ENCODE measurements around the gene PRKCZ. TPM values are rescaled to one million over a fixed set of nuclear protein-coding genes. Genes with fewer than 3 reads are reported as not detected.

The PRKCZ gene
- total and polyA plus RNA-seq, 2 of the 4 experiments (the other 2 are of a cell fraction) = 2.0 to 3.5 TPM

- CTCF ChIA-PET = no interaction called here
- intact Hi-C loops (cut with micrococcal nuclease) = no loop called here
- BruUV-seq (replicated peaks) = no TSS peak
Observed at GRCh38 chr1:2112280-2112701, 62.1 kb downstream of the PRKCZ start.

More at GRCh38 chr1:2112280-2112701, 62.1 kb downstream of the PRKCZ start:
- Histone ChIP-seq H2BK20ac (ENCODE audit: low read depth, low read length) (no peak overlapping the region), H3K18ac (ENCODE audit: low read depth, low read length) (no peak overlapping the region), H3K9me1 (ENCODE audit: insufficient read depth, low read length) (no peaks in the 10 kb centered on the region), H3K79me1 (ENCODE audit: low read depth in 1 of 2, low read length in 2 of 2) (no peaks in the 10 kb centered on the region), H2BK5ac (ENCODE audit: low read depth, low read length, poor library complexity, severe bottlenecking) (no peak overlapping the region), H2AK9ac (replicated peaks; ENCODE audit: low read depth, low read length, poor library complexity) (no peak overlapping the region), H3K56ac (ENCODE audit: extremely low read depth, insufficient read depth, low read length) (no peak overlapping the region), H3K9ac (ENCODE audit: low read depth, low read length) (no peak overlapping the region), H2BK15ac (ENCODE audit: low read depth, low read length) (no peak overlapping the region), H2BK120ac (ENCODE audit: low read depth, low read length) (no peak overlapping the region), H4K91ac (ENCODE audit: insufficient read depth, low read depth, low read length) (no peak overlapping the region), H3K4me1 (ENCODE audit: control insufficient read depth, insufficient read depth, low read length) (peaks cover 1% of the 10 kb centered on the region; the same call in 1 of the 2 replicates), H3K27ac (ENCODE audit: insufficient read depth, low read length) (no peak overlapping the region), H4K20me1 (ENCODE audit: insufficient read depth, low read length) (no peaks in the 10 kb centered on the region), H4K5ac (ENCODE audit: low read depth, low read length) (no peak overlapping the region), H3K23ac (ENCODE audit: low read depth, low read length) (no peak overlapping the region), H2AK5ac (ENCODE audit: low read depth, low read length) (no peak overlapping the region), H3K4me3 (ENCODE audit: insufficient read depth, low read depth, low read length) (no peak overlapping the region), H3K27me3 (ENCODE audit: control insufficient read depth, insufficient read depth, low read length) (peaks cover 21% of the 10 kb centered on the region; the same call in 1 of the 2 replicates), H3K4me2 (ENCODE audit: low read depth, low read length) (no peak overlapping the region), H3K36me3 (ENCODE audit: control insufficient read depth, insufficient read depth, low read length) (no peaks in the 10 kb centered on the region), H4K8ac (ENCODE audit: low read depth in 2 of 2, low read length in 2 of 2) (no peak overlapping the region), H2AFZ (replicated peaks; ENCODE audit: low read length, poor library complexity) (no peak overlapping the region), H3K14ac (replicated peaks; ENCODE audit: low read depth, low read length) (no peak overlapping the region), H3K9me3 (ENCODE audit: control insufficient read depth, insufficient read depth, low read length) (no peaks in the 10 kb centered on the region), H3K4ac (ENCODE audit: low read depth, low read length) (no peak overlapping the region)
- dilution Hi-C loops (cut with HindIII; ENCODE audit: low sequenced_read_pairs, unreplicated experiment) = no loop called here
- DNase-seq (no peak), ATAC-seq (ENCODE audit: low read depth) (no peak)
- in situ Hi-C loops (cut with MboI; ENCODE audit: low sequenced_read_pairs) = no loop called here
- 78% methylated on average over 10 of the region's 17 CpGs; no CpG with 5 or more reads in 1 of the 2 experiments for WGBS, 2 experiments (ENCODE audit: extremely low coverage in 2 of 2, insufficient read length in 1 of 2)
- POLR2A ChIA-PET (ENCODE audit: unreplicated experiment) = no interaction called here
- no peak for TF ChIP-seq CHD1 (IDR thresholded peaks at IDR 0.05; ENCODE audit: low read depth, low read length)
- TF ChIP-seq, protein P1, sequence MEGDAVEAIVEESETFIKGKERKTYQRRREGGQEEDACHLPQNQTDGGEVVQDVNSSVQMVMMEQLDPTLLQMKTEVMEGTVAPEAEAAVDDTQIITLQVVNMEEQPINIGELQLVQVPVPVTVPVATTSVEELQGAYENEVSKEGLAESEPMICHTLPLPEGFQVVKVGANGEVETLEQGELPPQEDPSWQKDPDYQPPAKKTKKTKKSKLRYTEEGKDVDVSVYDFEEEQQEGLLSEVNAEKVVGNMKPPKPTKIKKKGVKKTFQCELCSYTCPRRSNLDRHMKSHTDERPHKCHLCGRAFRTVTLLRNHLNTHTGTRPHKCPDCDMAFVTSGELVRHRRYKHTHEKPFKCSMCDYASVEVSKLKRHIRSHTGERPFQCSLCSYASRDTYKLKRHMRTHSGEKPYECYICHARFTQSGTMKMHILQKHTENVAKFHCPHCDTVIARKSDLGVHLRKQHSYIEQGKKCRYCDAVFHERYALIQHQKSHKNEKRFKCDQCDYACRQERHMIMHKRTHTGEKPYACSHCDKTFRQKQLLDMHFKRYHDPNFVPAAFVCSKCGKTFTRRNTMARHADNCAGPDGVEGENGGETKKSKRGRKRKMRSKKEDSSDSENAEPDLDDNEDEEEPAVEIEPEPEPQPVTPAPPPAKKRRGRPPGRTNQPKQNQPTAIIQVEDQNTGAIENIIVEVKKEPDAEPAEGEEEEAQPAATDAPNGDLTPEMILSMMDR (conservative IDR thresholded peaks at IDR 0.05; ENCODE audit: low read depth, low read length) = no peak
- TF ChIP-seq MXI1 (IDR thresholded peaks at IDR 0.05; ENCODE audit: borderline replicate concordance, low read depth, low read length) = no peak
- TF ChIP-seq USF2 (IDR thresholded peaks at IDR 0.05; ENCODE audit: low read depth, low read length) = no peak
